GM10266 (cell line): ENCODE results near the gene SMPD1.
A peak's percentile ranks its signal among the peaks of the same experiment; 100 is the strongest.

ENCODE experiments used
- DNase-seq: peaks from one replicate; pipeline ENCODE4 v3.0.0; 2012; ENCODE audit errors: extremely low spot score
- CTCF ChIP-seq: IDR thresholded peaks from 2 replicates; pipeline ENCODE4 v1.5.1; 2012; ENCODE audit warnings: mild to moderate bottlenecking, low read depth; ENCODE audit not compliant: control insufficient read depth, insufficient read depth; ENCODE audit errors: missing control alignments

The SMPD1 gene

GRCh38 chr11:6427516-6427915 is 37.2 kb downstream of the SMPD1 start:
- no peak for TF ChIP-seq CTCF
- no peak for DNase-seq

DNA sequence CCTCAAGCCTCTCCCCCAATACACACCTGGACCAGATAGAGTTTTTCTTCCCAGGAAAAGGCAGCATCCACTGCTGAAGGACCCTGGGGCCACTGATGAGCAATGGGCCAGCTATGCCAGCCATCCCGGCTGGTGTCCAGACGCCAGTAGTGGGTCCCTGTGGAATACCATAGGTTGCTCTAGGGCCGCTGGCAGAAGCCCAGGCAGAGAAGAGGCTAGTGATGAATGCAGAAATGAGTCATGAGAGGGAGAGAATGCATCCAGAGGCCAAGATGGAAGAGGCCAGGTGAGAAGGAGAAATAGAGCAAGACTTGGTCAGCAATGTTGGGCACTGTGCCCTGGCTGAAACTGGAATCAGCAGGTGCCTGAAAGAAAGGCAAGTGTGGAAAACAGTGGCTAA is 41.6 kb downstream of the SMPD1 start:
- DNase-seq = no peak
- TF ChIP-seq CTCF = no peak

DNA sequence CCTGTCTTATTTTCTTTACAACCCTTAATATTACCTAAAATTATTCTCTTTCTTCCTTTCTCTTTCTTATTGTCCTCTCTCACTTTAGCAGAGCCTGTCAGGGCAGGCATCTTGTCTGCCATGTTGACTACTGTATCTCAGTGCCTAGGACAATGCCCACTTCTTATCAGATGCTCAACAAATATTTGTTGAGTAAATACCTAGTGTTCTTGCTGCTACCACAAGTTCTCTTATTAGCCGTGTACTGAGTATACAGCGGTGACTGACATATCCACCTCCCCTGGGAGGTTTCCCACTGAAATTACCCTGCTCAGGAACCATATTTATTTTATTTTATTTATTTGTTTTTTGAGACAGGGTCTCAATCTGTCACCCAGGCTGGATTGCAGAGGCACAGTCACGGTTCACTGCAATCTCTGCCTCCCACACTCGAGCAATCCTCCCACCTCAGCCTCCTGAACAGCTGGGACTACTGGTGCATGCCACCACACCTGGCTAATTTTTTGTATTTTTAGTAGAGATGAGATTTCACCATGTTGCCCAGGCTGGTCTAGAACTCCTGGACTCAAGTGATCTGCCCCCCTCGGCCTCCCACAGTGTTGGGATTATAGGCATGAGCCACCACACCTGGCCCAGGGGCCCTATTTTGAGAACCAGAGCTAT is 43.9 kb downstream of the SMPD1 start:
- no peak for DNase-seq
- TF ChIP-seq CTCF = no peak

- DNase-seq = no peak
- no peak for TF ChIP-seq CTCF
Measured at GRCh38 chr11:6437423-6437822, 47.1 kb downstream of the SMPD1 start.

DNA sequence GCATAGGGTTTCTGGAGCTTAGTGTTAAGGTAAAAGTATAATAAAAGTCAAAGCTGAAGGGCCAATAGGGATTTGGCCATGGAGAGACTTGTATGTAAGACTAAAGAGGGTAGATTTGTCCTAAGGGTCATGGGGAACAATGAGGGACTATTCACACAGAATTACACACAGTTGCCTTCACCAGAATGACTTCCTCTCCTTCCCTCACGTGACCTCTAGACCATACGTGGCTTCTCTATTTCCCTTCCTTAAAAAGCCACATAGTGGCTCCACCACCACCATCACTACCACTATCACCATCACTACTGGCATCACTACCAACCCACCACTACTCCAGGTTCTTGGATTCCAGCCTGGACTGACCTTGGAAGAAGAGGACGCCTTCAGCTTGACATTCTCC is 47.7 kb downstream of the SMPD1 start:
- DNase-seq = no peak
- TF ChIP-seq CTCF = no peak

GRCh38 chr11:6438979-6439571 is 48.8 kb downstream of the SMPD1 start:
- DNase-seq = no peak
- peak; percentile 57 for TF ChIP-seq CTCF

GRCh38 chr11:6440906-6441358 is 50.7 kb downstream of the SMPD1 start, which contains the start of gene HPX:
TSS of gene HPX (minus strand) at chr11:6440987. CDS start at chr11:6440963, 24 bp downstream.
- no peak for TF ChIP-seq CTCF
- DNase-seq = no peak
